ENCODE data around the gene NUAK2.

NUAK2 gene

GRCh38 chr1:205270764-205271163 is 50.8 kb downstream of the NUAK2 start:
- DNase-seq, result no peak

GRCh38 chr1:205270271-205270670 is 51.3 kb downstream of the NUAK2 start:
- DNase-seq, result no peak

GRCh38 chr1:205269711-205270110 is 51.8 kb downstream of the NUAK2 start:
- no peak for DNase-seq

GRCh38 chr1:205268846-205269680 is 52.5 kb downstream of the NUAK2 start:
- DNase-seq, result no peak

GRCh38 chr1:205267306-205267902 is 54.1 kb downstream of the NUAK2 start:
- DNase-seq, result no peak

- DNase-seq, result no peak
Observed at GRCh38 chr1:205266611-205267305, 54.8 kb downstream of the NUAK2 start.

GRCh38 chr1:205263580-205264190 is 57.9 kb downstream of the NUAK2 start:
- no peak for DNase-seq

- no peak for DNase-seq
Observed at GRCh38 chr1:205262731-205263171, 58.8 kb downstream of the NUAK2 start.

- DNase-seq, result no peak
Observed at GRCh38 chr1:205261946-205262691, 59.4 kb downstream of the NUAK2 start.

GRCh38 chr1:205260948-205261732 is 60.4 kb downstream of the NUAK2 start:
- no peak for DNase-seq

- DNase-seq, result no peak
Observed at GRCh38 chr1:205259998-205260397, 61.5 kb downstream of the NUAK2 start.

GRCh38 chr1:205259324-205259832 is 62.2 kb downstream of the NUAK2 start:
- DNase-seq, result no peak

- no peak for DNase-seq
Observed at GRCh38 chr1:205258719-205259118, 62.8 kb downstream of the NUAK2 start.

GRCh38 chr1:205258261-205258691 is 63.3 kb downstream of the NUAK2 start:
- no peak for DNase-seq

GRCh38 chr1:205257735-205258134 is 63.8 kb downstream of the NUAK2 start:
- no peak for DNase-seq

GRCh38 chr1:205256951-205257625 is 64.5 kb downstream of the NUAK2 start:
- DNase-seq, result no peak

- peak; percentile 86 for DNase-seq
Observed at GRCh38 chr1:205255941-205256780, 65.4 kb downstream of the NUAK2 start.
